22Rv1 (cell line): ENCODE data around the gene TESMIN.

ENCODE experiments used
- ZFX ChIP-seq: fragments of 450-650 bp; IDR thresholded peaks from 2 replicates; pipeline ENCODE4 v1.6.1; 2017; ENCODE audit warnings: antibody characterized with exemption, borderline replicate concordance
- TF ChIP-seq, protein P1 (sequence below): fragments of 450-650 bp; IDR thresholded peaks from 2 replicates; pipeline ENCODE4 v1.5.1; 2017; ENCODE audit warnings: mild to moderate bottlenecking

DNA sequence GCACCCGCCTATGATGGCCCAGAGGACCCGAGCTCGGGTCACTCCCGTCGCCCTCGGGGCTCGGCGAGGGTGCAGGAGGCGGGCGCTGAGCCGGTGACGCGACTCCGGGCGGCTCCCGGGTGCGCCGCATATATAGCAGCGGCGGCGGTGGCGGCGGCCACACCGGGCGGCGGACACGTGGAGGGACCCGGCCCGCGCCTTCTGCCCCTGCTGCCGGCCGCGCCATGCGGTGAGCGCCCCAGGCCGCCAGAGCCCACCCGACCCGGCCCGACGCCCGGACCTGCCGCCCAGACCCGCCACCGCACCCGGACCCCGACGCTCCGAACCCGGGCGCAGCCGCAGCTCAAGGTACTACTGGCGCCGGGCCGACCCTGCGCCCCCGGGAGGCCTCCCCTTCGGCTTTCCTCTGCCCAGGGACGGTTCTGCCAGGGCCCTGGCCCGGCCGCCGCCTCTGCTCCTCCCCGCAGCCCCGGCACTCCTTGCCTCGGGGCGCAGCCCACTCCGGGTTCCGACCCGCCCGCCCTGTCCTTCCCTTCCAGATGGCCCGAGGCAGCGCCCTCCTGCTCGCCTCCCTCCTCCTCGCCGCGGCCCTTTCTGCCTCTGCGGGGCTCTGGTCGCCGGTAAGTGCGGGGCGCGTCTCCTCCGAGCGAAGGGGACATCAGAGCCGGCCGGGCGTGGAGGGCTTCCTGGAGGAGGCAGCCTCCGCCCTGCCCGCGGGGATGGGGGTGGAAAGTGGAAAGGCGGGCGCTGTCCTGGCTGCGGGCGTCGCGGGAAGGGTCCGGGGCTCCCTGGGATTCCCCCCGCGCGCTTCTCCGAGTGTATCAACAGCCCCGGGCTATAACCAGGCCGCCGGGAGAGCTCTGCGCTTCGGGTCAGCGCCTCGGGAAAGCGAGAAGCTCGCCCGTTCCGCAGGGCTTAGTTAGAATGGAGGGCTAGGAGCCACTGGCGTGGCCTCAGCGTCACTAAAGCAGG, 66.6 kb downstream of the TESMIN start, which contains the start of gene GAL:
- TF ChIP-seq, protein P1, sequence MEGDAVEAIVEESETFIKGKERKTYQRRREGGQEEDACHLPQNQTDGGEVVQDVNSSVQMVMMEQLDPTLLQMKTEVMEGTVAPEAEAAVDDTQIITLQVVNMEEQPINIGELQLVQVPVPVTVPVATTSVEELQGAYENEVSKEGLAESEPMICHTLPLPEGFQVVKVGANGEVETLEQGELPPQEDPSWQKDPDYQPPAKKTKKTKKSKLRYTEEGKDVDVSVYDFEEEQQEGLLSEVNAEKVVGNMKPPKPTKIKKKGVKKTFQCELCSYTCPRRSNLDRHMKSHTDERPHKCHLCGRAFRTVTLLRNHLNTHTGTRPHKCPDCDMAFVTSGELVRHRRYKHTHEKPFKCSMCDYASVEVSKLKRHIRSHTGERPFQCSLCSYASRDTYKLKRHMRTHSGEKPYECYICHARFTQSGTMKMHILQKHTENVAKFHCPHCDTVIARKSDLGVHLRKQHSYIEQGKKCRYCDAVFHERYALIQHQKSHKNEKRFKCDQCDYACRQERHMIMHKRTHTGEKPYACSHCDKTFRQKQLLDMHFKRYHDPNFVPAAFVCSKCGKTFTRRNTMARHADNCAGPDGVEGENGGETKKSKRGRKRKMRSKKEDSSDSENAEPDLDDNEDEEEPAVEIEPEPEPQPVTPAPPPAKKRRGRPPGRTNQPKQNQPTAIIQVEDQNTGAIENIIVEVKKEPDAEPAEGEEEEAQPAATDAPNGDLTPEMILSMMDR, result no peak
- no peak for TF ChIP-seq ZFX
